Mucosa of descending colon (tissue), 3 donors: Measurements from ENCODE around the gene PRKCB. TPM values are rescaled to one million over a fixed set of nuclear protein-coding genes. Genes with fewer than 3 reads are reported as not detected.

ENCODE experiments used
- ATAC-seq: fragments of 200-7000 bp; cut with Tn5 transposase; one replicate; pipeline ENCODE4 v1.9.1; 2020; ENCODE audit warnings: mild to moderate bottlenecking, moderate library complexity
- DNase-seq, 3 donors: peaks; one replicate each; pipeline ENCODE4 v3.0.0-alpha.2; 2020
- H3K36me3 ChIP-seq: fragments of 200-600 bp; one replicate; pipeline ENCODE4 v1.8.0; 2021; ENCODE audit warnings: low read depth, mild to moderate bottlenecking
- H3K4me1 ChIP-seq: fragments of 200-600 bp; one replicate; pipeline ENCODE4 v1.8.0; 2021; ENCODE audit warnings: low read depth, mild to moderate bottlenecking
- H3K4me3 ChIP-seq: fragments of 200-600 bp; one replicate; pipeline ENCODE4 v1.8.0; 2021; ENCODE audit warnings: mild to moderate bottlenecking
- H3K9me3 ChIP-seq: fragments of 200-600 bp; one replicate; pipeline ENCODE4 v1.8.0; 2021; ENCODE audit warnings: mild to moderate bottlenecking
- intact Hi-C, 2 donors: fragments of 100-400 bp; cut with DNase I in 1 of 2; cut with micrococcal nuclease in 1 of 2; formaldehyde crosslinking; loops; one replicate each; pipeline versions ENCODE4 v1.11.0 to v1.11.1; 2022; cut with DNase I, micrococcal nuclease
- total RNA-seq, 3 donors: library from RNA; stranded (reverse); fragmentation: NEBNext Ultra II Directional in 2 of 3; extraction: Animal tissue kit (Norgen Biotek cat#: 25700) in 2 of 3; gene quantifications; one replicate each; pipeline versions ENCODE4 v1.2.1 to v1.2.4, GENCODE V29; 2021 to 2023
- TF ChIP-seq, protein P1 (sequence below): fragments of 200-600 bp; IDR thresholded peaks from one replicate; pipeline ENCODE4 v1.8.0; 2022; ENCODE audit warnings: antibody characterized with exemption, mild to moderate bottlenecking
- donor health status: DM: no; HTN: no; CAD: no; lungs with moderate emphysema.
- donor health status: DM: no; HTN: no; CAD: no.
- donor health status: DM: no; HTN: yes; CAD: no.

Gene PRKCB
- total RNA-seq, 3 donors from 2014 or later: 7.4 to 29.0 (median 8.2) TPM

DNA sequence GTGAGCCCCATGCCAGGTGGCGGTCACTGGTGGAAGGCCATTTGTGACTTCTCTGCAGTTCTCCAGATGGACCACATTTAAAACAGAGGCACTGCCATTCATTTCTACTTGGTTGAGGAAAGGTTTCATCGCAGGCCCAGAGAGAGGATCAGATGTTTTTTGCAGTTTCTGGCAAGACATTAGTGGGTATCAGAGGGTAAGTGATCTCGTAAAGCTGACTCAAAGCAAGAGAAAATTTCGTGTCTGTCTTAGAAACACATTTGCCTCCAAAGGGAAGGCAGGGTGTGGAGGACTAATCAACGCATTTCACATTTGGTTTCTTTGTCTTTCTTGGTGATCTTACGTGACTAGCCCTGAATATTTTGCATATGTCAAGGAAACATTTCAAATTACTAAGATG, 81.8 kb downstream of the PRKCB start:
- Histone ChIP-seq H3K4me3 (no peak overlapping the region), H3K4me1 (no peaks in the 10 kb centered on the region), H3K36me3 (no peaks in the 10 kb centered on the region), H3K9me3 (no peaks in the 10 kb centered on the region)
- TF ChIP-seq, protein P1, sequence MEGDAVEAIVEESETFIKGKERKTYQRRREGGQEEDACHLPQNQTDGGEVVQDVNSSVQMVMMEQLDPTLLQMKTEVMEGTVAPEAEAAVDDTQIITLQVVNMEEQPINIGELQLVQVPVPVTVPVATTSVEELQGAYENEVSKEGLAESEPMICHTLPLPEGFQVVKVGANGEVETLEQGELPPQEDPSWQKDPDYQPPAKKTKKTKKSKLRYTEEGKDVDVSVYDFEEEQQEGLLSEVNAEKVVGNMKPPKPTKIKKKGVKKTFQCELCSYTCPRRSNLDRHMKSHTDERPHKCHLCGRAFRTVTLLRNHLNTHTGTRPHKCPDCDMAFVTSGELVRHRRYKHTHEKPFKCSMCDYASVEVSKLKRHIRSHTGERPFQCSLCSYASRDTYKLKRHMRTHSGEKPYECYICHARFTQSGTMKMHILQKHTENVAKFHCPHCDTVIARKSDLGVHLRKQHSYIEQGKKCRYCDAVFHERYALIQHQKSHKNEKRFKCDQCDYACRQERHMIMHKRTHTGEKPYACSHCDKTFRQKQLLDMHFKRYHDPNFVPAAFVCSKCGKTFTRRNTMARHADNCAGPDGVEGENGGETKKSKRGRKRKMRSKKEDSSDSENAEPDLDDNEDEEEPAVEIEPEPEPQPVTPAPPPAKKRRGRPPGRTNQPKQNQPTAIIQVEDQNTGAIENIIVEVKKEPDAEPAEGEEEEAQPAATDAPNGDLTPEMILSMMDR: no peak
- intact Hi-C loops: no loop called here
- DNase-seq: no peak
- ATAC-seq: no peak

DNA sequence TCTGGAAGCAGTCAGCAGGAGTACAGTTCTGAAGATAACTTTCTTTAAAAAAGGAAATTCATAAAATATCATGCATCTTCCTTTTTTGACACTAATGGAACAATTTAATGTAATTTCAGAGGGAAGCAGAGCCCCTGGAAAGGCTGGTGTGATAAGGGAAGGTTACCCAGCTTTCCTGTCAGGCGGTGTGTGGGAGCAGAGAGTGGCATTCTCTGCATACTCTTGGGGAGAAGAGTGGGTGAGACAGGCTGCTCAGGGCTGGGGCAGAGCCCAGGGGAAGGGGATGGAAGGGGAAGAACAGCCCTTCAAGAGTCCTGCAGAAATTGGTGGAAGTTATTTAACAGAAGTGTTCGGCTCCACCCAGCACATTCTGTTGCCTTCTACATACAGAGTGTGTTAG, 84.7 kb downstream of the PRKCB start:
- ATAC-seq (no peak), DNase-seq (no peak)
- Histone ChIP-seq H3K4me3 (no peak overlapping the region), H3K4me1 (no peaks in the 10 kb centered on the region), H3K36me3 (no peaks in the 10 kb centered on the region), H3K9me3 (no peaks in the 10 kb centered on the region)
- TF ChIP-seq, protein P1: no peak
- intact Hi-C loops: no loop called here

DNA sequence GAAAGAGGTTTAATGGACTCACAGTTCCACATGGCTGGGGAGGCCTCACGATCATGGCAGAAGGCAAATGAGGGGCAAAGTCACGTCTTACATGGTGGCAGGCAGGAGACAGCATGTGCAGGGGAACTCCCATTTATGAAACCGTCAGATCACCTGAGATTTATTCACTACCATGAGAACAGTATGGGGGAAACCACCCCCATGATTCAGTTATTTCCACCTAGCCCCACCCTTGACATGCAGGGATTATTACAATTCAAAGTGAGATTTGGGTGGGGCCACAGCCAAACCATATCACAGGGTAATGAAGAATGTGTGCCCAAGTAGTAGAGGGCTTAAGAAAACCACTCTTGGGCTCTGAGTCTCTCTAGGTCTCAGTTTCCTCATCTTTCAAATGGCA, 85.1 kb downstream of the PRKCB start:
- ATAC-seq: no peak
- no peaks in the 10 kb centered on the region for H3K4me1 ChIP-seq
- DNase-seq: no peak
- H3K4me3 ChIP-seq: no peak overlapping the region
- H3K9me3 ChIP-seq: no peaks in the 10 kb centered on the region
- intact Hi-C loops: no loop called here
- TF ChIP-seq, protein P1: no peak
- H3K36me3 ChIP-seq: no peaks in the 10 kb centered on the region

DNA sequence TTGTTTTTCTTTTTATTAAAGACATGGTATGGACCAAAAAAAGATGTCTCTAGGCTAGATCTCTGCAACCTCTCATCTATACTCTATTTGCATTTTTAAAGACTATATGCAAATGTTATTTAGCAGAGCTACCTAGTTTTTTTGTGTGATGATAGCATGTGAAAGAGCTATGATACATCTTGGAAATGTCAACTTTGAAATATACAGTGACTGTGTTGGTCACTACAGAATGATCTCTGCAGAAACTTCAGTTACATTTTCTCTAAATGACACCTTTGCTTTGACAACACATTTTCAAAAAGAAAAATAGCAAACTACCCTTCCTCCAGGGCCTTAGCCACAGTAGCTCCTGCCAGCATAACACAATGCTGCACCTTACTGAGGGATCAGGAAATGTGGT, 86.6 kb downstream of the PRKCB start:
- H3K4me3 ChIP-seq: no peak overlapping the region
- no peaks in the 10 kb centered on the region for H3K4me1 ChIP-seq
- H3K9me3 ChIP-seq: no peaks in the 10 kb centered on the region
- H3K36me3 ChIP-seq: no peaks in the 10 kb centered on the region
- TF ChIP-seq, protein P1: no peak
- DNase-seq (no peak), ATAC-seq (no peak)
- intact Hi-C loops: no loop called here

DNA sequence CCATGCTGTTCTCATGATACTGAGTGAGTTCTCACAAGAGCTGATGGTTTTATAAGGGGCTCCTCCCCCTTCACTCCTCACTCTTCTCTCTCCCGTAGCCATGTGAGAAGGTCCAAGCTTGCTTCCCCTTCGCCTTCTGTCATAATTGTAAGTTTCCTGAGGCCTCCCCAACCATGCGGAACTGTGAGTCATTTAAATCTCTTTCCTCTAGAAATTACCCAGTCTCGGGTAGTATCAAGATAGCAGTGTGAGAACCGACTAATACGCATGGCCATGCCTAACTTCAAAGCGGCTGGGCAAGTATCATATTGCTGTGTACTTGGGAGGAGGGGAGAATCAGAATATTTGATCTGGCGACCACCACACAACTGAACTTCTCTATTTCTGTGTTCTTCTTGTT, 88.3 kb downstream of the PRKCB start:
- H3K4me3 ChIP-seq: no peak overlapping the region
- H3K9me3 ChIP-seq: no peaks in the 10 kb centered on the region
- intact Hi-C loops: no loop called here
- ATAC-seq (no peak), DNase-seq (no peak)
- TF ChIP-seq, protein P1: no peak
- H3K36me3 ChIP-seq: no peaks in the 10 kb centered on the region
- no peaks in the 10 kb centered on the region for H3K4me1 ChIP-seq

DNA sequence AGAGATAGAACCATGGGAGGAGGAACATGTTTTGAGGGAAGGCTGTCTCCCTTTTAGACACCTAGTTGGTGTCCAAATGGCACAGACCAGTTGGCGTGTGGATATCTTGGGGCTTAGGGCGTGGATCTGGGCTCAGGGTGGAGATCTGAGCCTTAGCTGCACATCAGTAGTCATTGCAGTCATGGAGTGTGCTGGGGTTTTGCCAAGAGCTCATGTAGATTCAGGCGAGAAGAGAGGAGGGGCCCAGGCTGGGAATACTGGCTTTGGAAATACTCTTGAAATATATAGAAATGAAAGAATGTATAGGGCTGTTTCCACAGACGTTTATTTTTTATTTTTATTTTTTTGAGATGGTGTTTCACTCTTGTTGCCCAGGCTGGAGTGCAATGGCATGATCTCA, 92.0 kb downstream of the PRKCB start:
- Histone ChIP-seq H3K4me1 (no peaks in the 10 kb centered on the region), H3K9me3 (no peaks in the 10 kb centered on the region), H3K4me3 (no peak overlapping the region), H3K36me3 (no peaks in the 10 kb centered on the region)
- no peak for ATAC-seq
- TF ChIP-seq, protein P1: no peak
- no peak for DNase-seq
- intact Hi-C loops: no loop called here
